ENCODE results near the gene ZNF577.

Gene ZNF577

DNA sequence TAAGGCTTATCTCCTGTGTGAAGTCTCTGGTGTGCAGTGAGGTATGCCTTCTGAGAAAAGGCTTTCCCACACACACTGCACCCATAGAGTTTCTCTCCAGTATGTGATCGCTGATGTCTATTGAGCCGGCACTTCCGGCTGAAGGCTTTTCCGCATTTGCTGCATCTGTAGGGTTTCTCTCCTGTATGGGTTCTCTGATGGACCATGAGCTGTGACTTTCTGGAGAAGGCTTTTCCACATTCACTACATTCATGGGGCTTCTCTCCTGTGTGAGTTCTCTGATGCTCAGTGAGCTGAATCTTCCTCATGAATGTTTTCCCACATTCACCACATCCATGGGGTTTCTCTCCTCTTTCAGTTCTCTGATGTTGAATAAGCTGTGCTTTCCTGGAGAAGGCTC lies 14.7 kb downstream of the ZNF577 start:
- FAIRE-seq (no peak), DNase-seq (ENCODE audit: low spot score) (no peak)

DNA sequence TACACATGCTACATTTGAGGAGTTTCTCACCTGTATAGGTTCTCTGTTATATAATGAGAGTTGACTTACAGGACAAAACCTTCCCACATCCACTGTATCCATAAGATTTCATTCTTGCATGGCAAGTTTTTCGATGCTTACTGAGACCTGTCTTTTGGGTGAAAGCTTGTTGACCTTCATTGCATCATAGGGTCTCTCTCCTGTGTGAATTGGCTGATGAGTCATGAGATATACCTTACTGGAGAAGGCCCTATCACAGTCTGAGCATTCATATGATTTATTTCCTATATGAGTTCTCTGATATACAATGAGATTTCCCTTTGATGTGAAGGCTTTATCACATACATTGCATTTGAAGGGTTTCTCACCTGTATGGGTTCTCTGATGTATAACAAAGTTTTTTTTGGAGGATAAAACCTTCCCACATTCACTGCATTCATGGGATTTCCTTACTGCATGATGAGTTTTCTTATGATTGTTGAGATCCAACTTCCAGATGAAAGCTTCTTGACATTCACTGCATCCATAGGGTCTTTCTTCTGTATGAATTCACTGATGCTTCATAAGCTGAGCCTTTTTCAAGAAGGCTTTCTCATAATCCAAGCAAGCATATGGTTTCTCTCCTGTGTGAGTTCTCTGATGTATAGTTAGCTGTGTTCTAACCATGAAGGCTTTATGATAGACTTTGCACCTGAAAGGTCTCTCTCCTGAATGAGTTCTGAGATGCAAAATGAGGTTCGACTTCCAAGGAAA lies 25.7 kb downstream of the ZNF577 start:
- DNase-seq (ENCODE audit: low spot score) (no peak), FAIRE-seq (no peak)

DNA sequence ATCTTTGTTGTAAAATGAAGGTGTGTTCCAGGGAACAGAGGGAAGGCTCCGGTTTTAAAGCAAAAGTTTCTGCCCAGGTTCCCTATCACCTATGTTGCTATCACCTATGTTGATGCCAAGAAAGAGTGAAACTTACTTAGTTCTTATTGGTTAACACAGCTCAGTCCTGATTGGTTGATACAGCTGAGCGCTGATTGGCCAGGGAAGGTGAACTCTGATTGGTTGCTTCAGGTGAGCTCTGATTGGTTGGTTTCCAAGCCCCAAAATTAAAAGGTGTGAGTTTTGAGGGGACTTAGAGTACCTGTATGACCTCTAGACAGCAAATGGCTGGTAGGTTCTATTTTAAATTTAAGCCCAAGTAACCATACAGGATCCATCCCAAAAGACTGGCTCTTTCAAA lies 50.6 kb downstream of the ZNF577 start:
- FAIRE-seq (no peak), DNase-seq (ENCODE audit: low spot score) (no peak)

DNA sequence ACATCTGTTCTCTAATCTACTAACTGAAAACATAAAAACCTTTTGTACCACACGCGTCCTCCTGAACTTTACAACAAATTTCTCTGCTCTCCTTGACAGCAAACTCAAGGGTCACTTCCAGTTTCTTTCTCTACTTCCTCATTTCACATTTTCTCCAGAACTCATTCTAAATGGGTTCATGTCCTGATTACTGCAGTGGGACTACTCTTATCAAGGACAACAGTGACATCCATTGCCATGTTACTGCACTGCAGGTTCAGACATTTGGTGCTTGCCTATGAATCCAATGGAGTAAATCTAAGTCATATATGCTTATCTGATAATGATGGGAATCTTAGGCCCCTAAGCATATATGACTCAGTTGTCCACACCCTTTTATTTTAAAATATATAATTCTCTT lies 57.5 kb downstream of the ZNF577 start:
- DNase-seq (ENCODE audit: low spot score) = no peak

DNA sequence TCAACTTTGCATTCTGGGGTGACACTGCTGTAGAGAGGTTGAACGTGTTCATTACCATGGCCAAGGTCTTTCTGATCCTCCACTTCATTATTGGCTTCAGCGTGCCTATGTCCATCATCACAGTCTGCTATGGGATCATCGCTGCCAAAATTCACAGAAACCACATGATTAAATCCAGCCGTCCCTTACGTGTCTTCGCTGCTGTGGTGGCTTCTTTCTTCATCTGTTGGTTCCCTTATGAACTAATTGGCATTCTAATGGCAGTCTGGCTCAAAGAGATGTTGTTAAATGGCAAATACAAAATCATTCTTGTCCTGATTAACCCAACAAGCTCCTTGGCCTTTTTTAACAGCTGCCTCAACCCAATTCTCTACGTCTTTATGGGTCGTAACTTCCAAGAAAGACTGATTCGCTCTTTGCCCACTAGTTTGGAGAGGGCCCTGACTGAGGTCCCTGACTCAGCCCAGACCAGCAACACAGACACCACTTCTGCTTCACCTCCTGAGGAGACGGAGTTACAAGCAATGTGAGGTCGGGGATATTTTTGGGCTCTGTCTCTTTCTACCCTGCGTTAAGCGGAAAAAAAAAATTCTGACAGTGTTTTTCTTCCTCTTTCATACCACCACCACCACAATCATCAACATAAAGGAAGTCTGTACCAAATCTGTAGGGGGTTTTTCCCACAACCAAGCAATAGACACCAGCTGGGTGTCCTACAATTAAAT lies 63.3 kb downstream of the ZNF577 start:
- no peak for DNase-seq (ENCODE audit: low spot score)
- FAIRE-seq = no peak

More for the DNA sequence above, 57.5 kb downstream of the ZNF577 start:
- no peak for FAIRE-seq

DNA sequence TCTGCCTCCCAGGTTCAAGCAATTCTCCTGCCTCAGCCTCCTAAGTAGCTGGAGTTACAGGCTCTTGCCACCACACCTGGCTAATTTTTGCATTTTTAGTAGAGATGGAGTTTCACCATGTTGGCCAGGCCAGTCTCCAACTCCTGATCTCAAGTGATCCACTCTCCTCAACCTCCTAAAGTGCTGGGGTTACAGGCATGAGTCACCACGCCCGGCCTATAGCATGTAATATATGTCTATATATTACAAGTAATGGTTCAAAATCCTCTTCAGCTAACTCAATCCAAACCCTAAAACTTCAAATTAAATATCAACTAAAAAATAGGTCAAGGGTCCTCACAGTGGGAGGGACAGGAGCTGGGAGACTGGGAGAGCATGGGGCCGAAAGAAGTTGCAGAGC lies 64.8 kb downstream of the ZNF577 start:
- FAIRE-seq = no peak

DNA sequence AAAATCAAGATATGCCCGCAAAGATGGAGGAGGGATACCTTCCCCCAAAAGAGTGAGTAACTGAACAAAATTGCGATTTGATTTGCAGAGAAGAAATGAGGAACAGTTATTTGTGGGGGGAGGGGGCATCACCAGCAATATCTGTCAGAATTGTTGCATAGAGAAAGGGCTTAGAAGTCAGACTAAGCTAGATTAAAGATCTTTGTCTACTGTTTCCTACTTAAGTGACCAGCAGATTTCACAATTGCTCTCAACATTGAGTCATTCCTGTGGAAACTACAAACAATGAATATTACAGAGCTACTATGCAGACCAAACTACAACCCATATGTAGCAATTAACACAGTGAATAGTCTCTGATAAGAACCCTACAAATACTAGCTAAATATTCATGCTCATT lies 65.4 kb downstream of the ZNF577 start:
- DNase-seq (ENCODE audit: low spot score) = no peak
- FAIRE-seq = no peak

More for the DNA sequence above, 64.8 kb downstream of the ZNF577 start:
- no peak for DNase-seq (ENCODE audit: low spot score)

DNA sequence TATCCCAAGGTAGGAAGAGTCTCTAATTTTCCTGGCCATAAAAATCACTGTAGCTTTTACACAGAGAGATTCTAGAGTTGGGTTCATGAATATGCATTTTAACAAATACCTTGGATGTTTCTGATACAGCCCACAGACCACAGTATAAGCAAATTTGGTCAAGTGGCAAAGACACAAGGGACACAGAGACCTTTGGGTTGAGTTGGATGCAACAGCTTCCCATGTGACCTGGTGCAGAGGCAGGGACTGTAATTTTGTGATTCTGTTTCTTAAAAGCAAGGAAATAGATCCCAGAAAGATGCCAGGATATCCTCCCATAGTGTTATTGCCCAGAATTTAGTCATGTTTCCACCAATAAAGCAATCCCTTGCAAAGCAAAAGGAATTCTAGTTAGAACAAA lies 65.8 kb downstream of the ZNF577 start:
- DNase-seq (ENCODE audit: low spot score) (no peak), FAIRE-seq (no peak)

DNA sequence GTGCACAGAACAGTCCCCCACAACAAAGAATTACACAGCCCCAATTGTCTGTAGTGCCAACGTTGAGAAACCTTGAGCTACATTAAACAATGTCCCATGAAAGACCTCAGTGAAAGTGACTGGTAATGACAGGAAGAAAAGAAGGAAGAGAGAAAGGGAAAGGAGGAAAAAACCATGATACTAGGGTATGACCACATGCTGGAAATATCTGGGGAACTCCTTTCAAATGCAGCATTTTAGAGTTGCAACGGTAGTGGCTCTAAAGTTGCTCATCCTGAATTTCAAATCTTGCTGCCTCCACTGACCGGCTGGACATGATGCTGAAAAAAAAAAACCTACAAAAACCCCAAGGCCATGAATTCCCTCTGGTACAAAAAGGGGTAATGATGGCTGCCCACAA lies 66.3 kb downstream of the ZNF577 start:
- FAIRE-seq = no peak

More for the DNA sequence above, 66.3 kb downstream of the ZNF577 start:
- DNase-seq (ENCODE audit: low spot score) = no peak

All from urothelium cell line (cell line).